ENCODE measurements around the gene HIPK2. TPM values are rescaled to one million over a fixed set of nuclear protein-coding genes. Genes with fewer than 3 reads are reported as not detected.
A peak's percentile ranks its signal among the peaks of the same experiment; 100 is the strongest.

The HIPK2 gene
- total RNA-seq, 1 donor from 2014 or later, result 47.2 TPM

DNA sequence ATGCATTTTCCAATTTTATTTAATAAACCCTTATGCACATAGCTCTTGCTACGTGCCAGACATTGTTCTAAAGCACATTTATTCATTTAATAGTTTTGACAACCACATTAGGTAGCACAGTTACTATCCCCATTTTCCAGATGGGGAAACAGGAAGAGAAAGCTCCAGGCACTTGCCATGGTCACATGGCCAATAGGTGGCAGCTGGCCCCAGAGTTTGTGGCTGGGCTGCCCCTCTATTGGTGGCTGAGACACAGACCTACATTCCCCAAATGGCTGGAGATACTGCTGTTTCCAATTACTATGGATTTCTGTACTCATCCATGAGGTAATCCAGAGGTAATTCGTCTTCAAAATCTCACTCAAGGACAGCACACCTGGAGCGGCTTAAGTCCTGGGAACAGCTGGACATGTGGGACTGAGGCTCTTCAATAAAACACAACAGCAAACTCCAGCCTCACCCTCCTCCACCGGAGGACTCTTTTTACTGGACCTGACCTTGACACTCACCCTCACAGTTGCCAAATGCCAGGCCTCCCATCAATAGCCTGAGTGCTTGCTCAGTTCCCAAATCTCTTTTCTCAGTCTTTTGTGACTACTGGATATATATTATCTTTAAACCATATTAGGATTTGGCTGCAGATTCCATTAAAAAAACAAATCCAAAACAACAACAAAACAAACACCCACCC, 148.3 kb downstream of the HIPK2 start:
- H3K4me3 Mint-ChIP-seq (ENCODE audit: unreplicated experiment), result no peak overlapping the region
- H3K4me1 Mint-ChIP-seq (ENCODE audit: unreplicated experiment), result peaks cover 36% of the 10 kb centered on the region
- DNase-seq (ENCODE audit: low spot score), result no peak
- H3K27ac Mint-ChIP-seq (ENCODE audit: unreplicated experiment), result no peak overlapping the region
- TF ChIP-seq, protein P1, sequence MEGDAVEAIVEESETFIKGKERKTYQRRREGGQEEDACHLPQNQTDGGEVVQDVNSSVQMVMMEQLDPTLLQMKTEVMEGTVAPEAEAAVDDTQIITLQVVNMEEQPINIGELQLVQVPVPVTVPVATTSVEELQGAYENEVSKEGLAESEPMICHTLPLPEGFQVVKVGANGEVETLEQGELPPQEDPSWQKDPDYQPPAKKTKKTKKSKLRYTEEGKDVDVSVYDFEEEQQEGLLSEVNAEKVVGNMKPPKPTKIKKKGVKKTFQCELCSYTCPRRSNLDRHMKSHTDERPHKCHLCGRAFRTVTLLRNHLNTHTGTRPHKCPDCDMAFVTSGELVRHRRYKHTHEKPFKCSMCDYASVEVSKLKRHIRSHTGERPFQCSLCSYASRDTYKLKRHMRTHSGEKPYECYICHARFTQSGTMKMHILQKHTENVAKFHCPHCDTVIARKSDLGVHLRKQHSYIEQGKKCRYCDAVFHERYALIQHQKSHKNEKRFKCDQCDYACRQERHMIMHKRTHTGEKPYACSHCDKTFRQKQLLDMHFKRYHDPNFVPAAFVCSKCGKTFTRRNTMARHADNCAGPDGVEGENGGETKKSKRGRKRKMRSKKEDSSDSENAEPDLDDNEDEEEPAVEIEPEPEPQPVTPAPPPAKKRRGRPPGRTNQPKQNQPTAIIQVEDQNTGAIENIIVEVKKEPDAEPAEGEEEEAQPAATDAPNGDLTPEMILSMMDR (IDR thresholded peaks at IDR 0.05; ENCODE audit: unreplicated experiment), result no peak
- no peaks in the 10 kb centered on the region for H3K9me3 Mint-ChIP-seq (ENCODE audit: unreplicated experiment)
- H3K27me3 Mint-ChIP-seq (ENCODE audit: unreplicated experiment), result peaks cover 5% of the 10 kb centered on the region
- peaks cover 49% of the 10 kb centered on the region for H3K36me3 Mint-ChIP-seq (ENCODE audit: low read depth, unreplicated experiment)

DNA sequence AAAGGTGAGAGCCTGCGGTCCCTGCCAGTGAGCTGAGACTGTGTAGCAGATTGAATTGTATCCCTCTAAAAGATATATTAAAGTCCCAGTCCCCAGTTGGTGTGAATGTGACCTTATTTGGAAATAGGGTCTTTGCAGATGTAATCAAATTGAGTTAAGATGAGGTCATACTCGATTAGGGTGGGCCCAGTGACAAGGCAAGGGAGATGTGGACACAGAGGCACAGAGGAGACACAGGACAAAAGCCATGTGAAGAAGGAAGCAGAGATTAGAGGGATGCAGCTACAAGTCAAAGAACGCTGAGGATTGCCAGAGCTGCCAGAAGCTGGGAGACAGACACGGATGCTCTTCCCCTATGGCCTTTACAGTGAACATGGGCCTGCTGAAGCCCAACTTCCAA, 150.0 kb downstream of the HIPK2 start:
- peaks cover 54% of the 10 kb centered on the region for H3K36me3 Mint-ChIP-seq (ENCODE audit: low read depth, unreplicated experiment)
- no peaks in the 10 kb centered on the region for H3K9me3 Mint-ChIP-seq (ENCODE audit: unreplicated experiment)
- no peak for DNase-seq (ENCODE audit: low spot score)

DNA sequence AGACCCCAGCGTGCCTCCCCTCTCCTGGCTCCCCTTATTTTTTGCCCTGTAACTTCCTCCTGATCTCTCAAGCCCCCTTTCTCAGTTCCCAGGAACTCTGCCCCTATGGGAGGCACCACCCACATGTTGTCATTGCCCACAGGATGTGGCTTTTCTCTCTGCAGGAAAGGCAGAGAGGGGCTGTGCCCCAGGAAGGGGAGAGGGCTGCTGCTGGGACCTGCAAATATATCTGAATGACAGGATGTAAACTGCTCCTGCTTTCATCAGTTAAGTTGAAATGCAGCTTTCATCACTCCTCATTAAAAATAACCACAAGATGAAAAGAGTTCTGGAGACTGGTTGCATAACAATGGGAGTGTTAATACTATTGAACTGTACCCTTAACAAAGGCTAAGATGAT, 151.0 kb downstream of the HIPK2 start:
- H3K4me1 Mint-ChIP-seq (ENCODE audit: unreplicated experiment), result peaks cover 40% of the 10 kb centered on the region
- DNase-seq (ENCODE audit: low spot score), result no peak
- H3K27ac Mint-ChIP-seq (ENCODE audit: unreplicated experiment), result peak overlapping the region; percentile 65
- TF ChIP-seq, protein P1 (IDR thresholded peaks at IDR 0.05; ENCODE audit: unreplicated experiment), result no peak
- H3K27me3 Mint-ChIP-seq (ENCODE audit: unreplicated experiment), result peaks cover 5% of the 10 kb centered on the region
- peaks cover 54% of the 10 kb centered on the region for H3K36me3 Mint-ChIP-seq (ENCODE audit: low read depth, unreplicated experiment)
- H3K9me3 Mint-ChIP-seq (ENCODE audit: unreplicated experiment), result no peaks in the 10 kb centered on the region
- H3K4me3 Mint-ChIP-seq (ENCODE audit: unreplicated experiment), result peak overlapping the region; percentile 5

More for the DNA sequence above, 150.0 kb downstream of the HIPK2 start:
- TF ChIP-seq, protein P1 (IDR thresholded peaks at IDR 0.05; ENCODE audit: unreplicated experiment), result no peak
- H3K27me3 Mint-ChIP-seq (ENCODE audit: unreplicated experiment), result peaks cover 5% of the 10 kb centered on the region
- peak overlapping the region; percentile 6 for H3K4me3 Mint-ChIP-seq (ENCODE audit: unreplicated experiment)
- peaks cover 40% of the 10 kb centered on the region for H3K4me1 Mint-ChIP-seq (ENCODE audit: unreplicated experiment)
- H3K27ac Mint-ChIP-seq (ENCODE audit: unreplicated experiment), result no peak overlapping the region

DNA sequence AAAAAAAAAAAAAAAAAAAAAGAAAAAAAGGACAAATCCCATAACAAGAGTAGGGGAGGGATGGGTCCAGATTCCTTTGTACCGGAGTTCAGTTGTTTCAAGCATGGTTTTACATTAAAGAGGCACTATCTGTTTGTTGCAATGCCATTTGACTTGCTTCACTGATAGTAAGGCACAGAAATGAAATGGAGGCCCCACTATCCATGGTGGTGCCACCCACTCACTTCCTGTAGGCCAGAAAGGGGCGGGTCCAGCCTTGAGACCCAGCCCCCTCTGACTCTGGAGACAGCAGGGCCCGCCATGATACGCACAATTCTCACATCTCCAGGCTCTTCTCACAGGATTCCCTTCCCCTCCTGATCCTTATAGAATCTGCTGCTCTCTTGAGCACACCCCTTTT, 154.3 kb downstream of the HIPK2 start:
- Mint-ChIP-seq H3K27me3 (ENCODE audit: unreplicated experiment) (peaks cover 3% of the 10 kb centered on the region), H3K27ac (ENCODE audit: unreplicated experiment) (no peak overlapping the region), H3K4me1 (ENCODE audit: unreplicated experiment) (peaks cover 40% of the 10 kb centered on the region), H3K36me3 (ENCODE audit: low read depth, unreplicated experiment) (peaks cover 30% of the 10 kb centered on the region), H3K9me3 (ENCODE audit: unreplicated experiment) (no peaks in the 10 kb centered on the region), H3K4me3 (ENCODE audit: unreplicated experiment) (no peak overlapping the region)
- TF ChIP-seq, protein P1 (IDR thresholded peaks at IDR 0.05; ENCODE audit: unreplicated experiment), result no peak
- no peak for DNase-seq (ENCODE audit: low spot score)

DNA sequence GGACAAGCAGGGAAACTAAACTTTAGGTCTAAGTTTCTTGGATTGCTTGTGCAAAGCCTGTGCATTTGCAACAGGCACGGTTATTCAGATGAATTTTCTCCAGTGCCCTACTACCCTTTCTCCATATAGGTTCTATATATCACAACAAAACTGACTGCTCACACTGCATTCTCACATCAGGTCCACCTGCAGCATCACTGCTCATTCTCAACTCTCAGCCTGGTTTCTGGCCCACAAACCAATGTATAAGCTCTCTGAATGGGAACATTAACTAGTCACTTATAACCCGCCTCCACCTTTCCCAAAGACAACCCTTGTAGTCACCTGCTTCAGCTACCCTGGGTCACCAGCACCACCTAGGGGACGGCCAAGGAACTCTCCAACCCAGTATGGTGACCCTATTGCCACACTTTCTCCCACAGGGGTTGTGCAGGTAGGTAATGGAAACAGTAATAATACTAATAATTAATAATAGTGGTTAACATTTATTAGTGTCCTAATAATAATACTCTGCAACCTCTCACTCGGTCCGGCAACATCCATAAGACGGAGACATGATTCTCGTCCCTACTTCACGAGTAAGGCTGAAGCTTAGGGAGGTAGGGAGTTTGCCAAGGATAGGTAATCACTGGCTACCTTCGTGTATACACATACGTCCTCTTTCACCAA, 157.0 kb downstream of the HIPK2 start:
- Mint-ChIP-seq H3K36me3 (ENCODE audit: low read depth, unreplicated experiment) (peaks cover 33% of the 10 kb centered on the region), H3K4me1 (ENCODE audit: unreplicated experiment) (peaks cover 27% of the 10 kb centered on the region), H3K27ac (ENCODE audit: unreplicated experiment) (no peak overlapping the region), H3K27me3 (ENCODE audit: unreplicated experiment) (peaks cover 3% of the 10 kb centered on the region), H3K4me3 (ENCODE audit: unreplicated experiment) (peak overlapping the region; percentile 8), H3K9me3 (ENCODE audit: unreplicated experiment) (no peaks in the 10 kb centered on the region)
- TF ChIP-seq, protein P1 (IDR thresholded peaks at IDR 0.05; ENCODE audit: unreplicated experiment), result peak; percentile 67
- DNase-seq (ENCODE audit: low spot score), result peak; percentile 68

All from endothelial cell (in vitro differentiated cells).